Vagina (tissue), 1 donor: ENCODE data around the gene TMEM14C. TPM values are rescaled to one million over a fixed set of nuclear protein-coding genes. Genes with fewer than 3 reads are reported as not detected.

Experiments used
- small RNA-seq: library from RNA; depleted of rRNA; stranded (forward); fragments of <200 nt; gene quantifications from one replicate; pipeline ENCODE3, GENCODE V24; 2016
- total RNA-seq: library from RNA; depleted of rRNA; stranded (reverse); fragments of >200 nt; gene quantifications from one replicate; pipeline ENCODE4 v1.2.3, GENCODE V29; 2016

Gene TMEM14C
- total RNA-seq, 1 donor from 2014 or later, result 95.8 TPM

Small RNA genes within 50 kb of the gene (small RNA-seq; reads per million reads assigned to genes)
- not detected for gene RF00019
- not detected for gene RNA5SP203

Other genes starting within 250 kb of the TMEM14C start
- gene GCNT2, start 201.7 kb upstream of the TMEM14C start, total RNA-seq, result 17.2 TPM
- gene C6orf52, start 28.5 kb upstream of the TMEM14C start, total RNA-seq, result not detected
- gene PAK1IP1, start 28.1 kb upstream of the TMEM14C start, total RNA-seq, result 8.8 TPM
- 40.5 TPM for gene TMEM14B, start 24.7 kb downstream of the TMEM14C start, total RNA-seq
- gene MAK, start 115.5 kb downstream of the TMEM14C start, total RNA-seq, result 0.25 TPM
- gene GCM2, start 159.0 kb downstream of the TMEM14C start, total RNA-seq, result not detected
- gene SYCP2L, start 164.0 kb downstream of the TMEM14C start, total RNA-seq, result 0.25 TPM